Suppressor macrophage (primary cell): ENCODE measurements around the gene COL1A2.

Experiments
- DNase-seq, 4 experiments: peaks; one replicate each; pipeline ENCODE4 v3.0.0-alpha.2; 2020 to 2022

Gene COL1A2

DNA sequence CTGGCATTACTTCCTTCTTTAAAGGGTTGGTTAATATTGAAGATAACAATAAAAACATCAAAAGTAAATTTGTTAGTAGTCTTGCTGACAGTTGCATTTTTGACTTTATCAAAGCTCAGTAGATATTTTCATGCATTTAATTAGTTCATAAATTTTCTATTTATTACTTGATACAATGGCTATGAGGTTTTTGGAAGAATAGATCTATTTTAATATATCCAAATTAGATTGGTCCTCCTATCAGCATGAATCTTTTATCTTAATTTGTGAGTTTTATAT lies 16.4 kb downstream of the COL1A2 start:
- DNase-seq, result no peak

DNA sequence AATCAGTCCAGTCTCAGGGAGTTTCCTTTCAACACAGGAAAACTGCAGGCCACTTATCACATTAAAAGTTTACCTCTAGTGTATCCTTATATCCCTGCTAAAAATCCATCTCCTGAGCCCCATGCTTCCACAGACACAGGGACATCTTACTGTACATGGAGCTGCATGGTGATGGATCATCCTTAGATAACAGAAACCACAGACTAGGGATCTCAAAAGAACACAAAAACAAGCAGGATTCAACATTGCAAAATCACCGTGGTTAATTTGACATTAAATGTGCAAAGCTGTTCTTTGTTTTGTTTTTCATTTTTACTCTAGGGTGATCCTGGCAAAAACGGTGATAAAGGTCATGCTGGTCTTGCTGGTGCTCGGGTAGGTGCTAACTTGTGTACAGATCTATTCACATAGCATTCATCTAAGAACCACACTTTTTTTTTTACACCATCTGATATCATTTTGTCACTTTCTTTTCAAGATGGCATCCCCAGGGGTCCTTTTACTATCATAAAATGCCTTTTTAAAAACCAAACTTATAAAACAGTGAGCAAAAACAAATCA lies 18.1 kb downstream of the COL1A2 start:
- no peak for DNase-seq

DNA sequence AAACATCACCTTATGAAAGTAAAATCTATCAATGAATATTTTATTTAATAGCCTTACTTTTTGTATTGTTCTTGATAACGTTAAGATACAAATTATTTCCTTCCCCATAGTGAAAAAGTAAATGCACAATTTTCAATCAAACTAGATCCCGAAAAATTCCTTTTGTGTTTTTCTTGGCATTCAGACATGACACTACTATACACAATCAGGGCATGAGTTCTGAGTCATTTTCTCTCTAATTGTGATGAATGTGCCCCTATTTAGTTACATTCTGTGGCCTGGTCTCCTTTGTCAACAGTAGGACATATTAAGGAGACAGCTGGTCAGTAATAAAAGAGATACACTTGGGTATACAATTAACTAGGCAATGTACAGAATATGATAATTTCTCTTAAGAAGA lies 19.8 kb downstream of the COL1A2 start:
- DNase-seq, result no peak

DNA sequence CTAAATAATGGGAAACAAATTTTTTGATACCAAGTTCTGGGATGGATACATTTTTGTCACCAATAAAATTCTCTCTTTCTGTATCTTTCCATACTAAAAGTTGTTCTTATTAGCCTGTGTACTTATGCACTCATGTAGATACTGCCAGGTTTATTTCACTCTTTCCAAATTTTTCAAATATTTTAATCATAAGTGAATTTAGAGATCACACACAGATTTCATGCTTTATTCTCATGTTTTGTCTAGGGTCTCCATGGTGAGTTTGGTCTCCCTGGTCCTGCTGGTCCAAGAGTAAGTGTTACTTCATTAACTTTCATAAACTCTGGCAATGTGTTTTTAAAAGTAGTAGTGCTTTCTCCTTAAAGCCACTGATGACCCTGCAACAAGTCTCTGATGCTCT lies 20.3 kb downstream of the COL1A2 start:
- no peak for DNase-seq

DNA sequence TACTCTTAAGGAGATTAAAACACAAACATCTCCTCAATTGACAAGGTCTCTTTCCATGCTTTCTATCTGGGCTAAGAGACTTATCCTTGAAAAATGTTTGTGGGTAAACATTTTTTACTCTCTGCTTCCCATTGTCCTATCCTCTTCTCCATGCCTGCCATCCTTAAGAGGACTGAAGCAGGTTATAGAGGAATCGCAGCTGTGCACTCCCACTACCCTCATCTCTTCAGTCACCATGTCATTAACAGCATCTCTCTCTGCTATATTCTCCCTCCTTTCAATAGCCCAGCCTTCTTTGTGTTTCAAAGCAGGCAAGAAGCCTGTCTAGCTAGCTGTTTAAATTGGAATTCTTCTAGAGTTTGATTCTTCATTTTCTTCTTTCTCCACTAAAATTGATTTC lies 22.6 kb downstream of the COL1A2 start:
- no peak for DNase-seq

DNA sequence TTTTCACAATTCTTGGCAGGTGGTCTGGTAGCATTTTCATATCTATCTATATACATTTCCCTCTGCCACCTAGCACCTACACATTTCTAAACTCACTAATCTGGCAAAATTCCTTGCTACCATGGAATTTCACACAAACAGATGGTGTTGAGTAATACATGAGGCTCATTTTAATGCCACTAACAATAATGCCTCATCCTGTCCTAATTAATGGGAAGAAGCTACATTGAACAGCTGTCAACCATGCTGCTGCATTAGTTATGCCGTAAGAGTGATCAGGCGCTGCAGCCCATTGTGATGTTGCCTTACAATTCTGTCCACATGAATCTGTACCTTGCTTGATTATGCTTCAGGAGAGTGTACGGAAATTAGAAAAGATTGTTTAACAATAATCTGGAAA lies 23.2 kb downstream of the COL1A2 start:
- no peak for DNase-seq

DNA sequence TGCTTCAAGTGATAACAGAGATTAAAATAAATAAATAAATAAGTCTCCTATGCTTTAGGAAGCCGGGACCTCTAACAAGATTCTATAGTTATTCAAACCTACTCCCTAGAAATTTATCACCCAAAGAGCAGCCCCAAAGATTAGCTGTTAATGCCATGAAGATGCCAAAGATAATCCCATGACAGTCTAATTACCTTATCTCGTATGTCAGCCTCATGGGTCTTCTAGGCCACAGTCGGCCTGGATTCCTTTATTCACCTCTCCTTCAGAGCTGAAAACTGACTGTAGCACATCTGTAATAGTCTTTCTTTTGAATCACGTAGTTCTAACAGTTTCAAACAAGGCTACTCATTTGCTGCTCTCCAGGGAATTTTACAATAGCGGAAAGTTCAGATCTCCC lies 24.2 kb downstream of the COL1A2 start:
- no peak for DNase-seq

DNA sequence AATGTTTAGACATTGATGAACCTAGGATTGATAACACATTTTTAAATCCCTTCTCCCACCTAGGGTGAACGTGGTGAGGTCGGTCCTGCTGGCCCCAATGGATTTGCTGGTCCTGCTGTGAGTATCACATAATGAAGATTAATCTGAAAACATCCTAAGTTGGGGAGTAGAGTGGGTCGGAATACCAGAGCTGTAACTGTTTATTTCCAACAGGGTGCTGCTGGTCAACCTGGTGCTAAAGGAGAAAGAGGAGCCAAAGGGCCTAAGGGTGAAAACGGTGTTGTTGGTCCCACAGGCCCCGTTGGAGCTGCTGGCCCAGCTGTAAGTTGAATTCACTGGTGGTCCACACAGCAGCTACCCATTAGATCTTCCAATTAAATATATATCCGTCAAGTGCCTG lies 25.6 kb downstream of the COL1A2 start:
- no peak for DNase-seq

DNA sequence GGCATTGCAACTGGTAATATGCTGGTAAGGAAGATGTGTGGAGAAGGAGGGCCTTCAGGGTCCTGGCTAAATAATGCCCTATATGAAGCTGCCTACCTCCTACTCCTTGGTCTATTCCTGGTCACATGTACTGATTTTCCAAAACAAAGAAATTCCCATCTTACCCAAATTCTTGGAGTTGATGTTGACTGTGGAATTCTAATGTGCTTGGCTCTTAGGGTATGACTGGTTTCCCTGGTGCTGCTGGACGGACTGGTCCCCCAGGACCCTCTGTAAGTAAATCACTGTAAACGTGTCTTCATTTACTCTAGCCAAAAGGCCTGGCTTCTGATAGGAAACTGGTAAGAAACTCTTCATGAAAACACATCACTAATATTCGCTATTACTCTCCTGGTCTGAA lies 27.0 kb downstream of the COL1A2 start:
- no peak for DNase-seq

DNA sequence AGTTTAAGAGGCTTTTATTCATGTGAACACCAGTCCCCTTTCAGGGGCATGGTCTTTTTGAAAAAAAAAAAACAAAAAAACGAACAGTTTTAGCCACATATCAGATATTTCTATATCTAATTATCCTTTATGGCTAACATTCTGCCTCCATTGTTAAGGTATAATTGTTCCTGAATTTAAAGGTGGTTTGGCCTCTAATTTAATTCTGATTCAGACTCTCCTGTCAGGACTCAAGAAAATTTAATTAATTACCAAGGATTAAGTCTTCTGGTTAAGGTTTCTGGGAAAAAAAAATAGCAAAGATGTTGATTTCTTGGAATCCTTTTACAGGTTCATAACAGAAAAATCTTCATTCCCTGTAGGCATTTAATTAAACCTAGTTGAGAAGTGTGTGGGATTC lies 27.4 kb downstream of the COL1A2 start:
- no peak for DNase-seq

DNA sequence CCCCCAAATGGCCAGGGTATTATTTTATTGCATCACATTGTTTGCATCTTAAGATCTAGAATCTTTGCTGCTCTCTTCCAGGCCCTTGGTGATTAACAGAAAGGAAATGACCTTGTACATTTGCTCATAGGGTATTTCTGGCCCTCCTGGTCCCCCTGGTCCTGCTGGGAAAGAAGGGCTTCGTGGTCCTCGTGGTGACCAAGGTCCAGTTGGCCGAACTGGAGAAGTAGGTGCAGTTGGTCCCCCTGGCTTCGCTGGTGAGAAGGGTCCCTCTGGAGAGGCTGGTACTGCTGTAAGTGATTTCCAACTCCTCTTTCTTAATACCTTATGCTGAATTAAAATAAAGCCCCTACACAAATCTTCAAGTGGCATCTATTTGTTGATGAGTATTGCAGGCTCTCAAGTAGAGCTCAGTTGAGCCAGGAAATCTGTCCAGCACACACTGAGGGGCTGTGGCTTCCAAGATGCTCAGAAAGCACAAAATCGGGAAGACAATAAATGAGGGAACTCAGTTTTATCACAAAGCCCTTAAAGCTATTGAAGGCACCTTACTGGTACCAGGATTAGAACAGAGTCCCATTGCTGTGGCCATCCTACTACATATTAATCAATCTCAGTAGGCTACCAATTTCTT lies 28.2 kb downstream of the COL1A2 start:
- no peak for DNase-seq

DNA sequence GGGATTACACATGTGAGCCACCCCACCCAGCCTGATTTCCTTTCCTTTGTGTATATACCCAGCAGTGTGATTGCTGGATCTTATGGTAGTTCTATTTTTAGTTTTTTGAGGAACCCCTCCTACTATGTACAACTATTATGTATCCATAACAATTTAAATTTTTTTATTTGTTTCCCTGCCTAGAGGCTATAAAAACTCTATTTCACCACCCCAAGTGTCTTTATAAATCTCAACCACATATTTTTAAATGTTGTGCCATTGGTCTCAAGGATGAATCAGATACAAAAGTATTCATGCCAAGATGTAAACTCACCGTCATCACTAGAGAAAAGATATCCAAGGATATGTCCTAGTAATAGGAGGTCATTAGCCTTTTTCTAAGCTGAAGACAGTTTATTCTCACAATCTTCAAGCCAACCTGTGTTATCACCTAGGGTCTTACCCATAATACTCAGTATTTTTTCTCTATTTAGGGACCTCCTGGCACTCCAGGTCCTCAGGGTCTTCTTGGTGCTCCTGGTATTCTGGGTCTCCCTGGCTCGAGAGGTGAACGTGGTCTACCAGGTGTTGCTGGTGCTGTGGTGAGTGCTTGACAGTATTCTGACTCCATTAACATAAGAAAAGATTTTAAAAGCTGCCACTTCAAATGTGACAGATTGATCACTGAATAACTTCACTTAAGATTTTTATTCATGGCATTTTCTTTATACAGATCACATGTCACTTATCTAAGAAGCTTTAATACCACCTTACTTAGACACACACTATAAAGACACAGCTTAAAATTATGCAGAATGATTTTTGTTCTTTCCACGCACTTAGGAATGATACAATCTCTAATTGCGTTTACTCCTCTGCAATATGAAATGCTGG lies 29.4 kb downstream of the COL1A2 start:
- DNase-seq, result no peak

DNA sequence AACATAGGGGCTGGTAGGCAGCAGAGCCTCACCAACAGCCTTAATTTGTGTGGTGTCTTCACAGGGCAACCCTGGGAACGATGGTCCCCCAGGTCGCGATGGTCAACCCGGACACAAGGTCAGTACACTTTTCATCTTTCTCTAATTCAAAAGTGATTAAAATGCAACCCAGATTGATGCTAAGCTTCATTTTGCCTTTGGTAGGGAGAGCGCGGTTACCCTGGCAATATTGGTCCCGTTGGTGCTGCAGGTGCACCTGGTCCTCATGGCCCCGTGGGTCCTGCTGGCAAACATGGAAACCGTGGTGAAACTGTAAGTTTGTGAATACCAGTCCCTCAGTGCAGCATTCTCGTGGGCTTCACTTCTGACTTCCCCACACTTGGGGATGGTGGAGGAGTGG lies 30.9 kb downstream of the COL1A2 start:
- no peak for DNase-seq

DNA sequence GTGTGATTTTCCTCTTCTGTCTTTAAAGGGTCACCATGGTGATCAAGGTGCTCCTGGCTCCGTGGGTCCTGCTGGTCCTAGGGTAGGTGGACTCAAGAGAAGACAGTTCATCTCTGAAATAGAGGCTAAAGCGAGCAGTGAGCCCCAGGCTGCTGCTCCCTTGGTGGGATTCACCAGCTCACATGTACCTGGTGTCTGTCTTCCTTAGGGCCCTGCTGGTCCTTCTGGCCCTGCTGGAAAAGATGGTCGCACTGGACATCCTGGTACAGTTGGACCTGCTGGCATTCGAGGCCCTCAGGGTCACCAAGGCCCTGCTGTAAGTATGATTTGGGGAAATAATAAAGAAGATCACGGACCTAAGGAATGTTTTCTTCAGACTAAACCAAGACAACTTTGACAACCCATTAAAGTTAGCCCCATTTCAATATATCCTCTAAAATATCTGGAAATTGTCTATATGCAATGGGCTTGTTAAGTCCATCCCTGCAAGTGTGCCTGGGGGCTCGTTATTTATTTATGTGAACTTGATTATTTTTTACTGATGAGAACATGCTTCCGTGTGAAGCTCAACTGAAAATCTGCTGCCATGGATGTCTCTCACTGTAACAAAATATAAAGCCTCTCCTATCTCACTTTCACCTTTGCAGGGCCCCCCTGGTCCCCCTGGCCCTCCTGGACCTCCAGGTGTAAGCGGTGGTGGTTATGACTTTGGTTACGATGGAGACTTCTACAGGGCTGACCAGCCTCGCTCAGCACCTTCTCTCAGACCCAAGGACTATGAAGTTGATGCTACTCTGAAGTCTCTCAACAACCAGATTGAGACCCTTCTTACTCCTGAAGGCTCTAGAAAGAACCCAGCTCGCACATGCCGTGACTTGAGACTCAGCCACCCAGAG lies 32.5 kb downstream of the COL1A2 start:
- DNase-seq, result no peak

DNA sequence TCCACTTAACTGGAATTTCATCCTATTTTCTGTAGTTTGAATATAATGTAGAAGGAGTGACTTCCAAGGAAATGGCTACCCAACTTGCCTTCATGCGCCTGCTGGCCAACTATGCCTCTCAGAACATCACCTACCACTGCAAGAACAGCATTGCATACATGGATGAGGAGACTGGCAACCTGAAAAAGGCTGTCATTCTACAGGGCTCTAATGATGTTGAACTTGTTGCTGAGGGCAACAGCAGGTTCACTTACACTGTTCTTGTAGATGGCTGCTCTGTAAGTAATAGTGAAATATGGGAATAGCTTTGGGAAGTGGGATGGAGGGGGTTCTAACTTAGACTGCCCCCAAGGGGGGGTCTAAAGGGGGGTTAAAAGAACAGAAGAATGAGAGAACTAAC lies 34.5 kb downstream of the COL1A2 start:
- no peak for DNase-seq

DNA sequence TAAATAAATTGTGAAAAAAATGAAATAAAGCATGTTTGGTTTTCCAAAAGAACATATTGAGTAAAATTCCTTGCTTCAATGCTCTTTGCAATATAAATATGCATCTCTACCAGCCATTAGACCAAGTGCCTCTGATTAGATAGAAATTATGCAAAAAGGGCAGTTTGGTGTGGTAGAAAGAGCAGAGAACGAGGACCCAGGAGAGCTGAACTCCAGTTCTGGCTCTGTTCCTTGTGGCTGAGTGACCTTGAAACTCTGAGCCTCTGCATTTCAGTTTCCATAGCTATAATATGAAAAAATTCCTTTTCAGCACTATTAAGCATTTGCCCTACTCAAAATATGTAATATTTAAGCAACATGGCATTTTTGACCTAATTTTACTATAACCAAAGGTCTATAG lies 36.5 kb downstream of the COL1A2 start:
- no peak for DNase-seq

DNA sequence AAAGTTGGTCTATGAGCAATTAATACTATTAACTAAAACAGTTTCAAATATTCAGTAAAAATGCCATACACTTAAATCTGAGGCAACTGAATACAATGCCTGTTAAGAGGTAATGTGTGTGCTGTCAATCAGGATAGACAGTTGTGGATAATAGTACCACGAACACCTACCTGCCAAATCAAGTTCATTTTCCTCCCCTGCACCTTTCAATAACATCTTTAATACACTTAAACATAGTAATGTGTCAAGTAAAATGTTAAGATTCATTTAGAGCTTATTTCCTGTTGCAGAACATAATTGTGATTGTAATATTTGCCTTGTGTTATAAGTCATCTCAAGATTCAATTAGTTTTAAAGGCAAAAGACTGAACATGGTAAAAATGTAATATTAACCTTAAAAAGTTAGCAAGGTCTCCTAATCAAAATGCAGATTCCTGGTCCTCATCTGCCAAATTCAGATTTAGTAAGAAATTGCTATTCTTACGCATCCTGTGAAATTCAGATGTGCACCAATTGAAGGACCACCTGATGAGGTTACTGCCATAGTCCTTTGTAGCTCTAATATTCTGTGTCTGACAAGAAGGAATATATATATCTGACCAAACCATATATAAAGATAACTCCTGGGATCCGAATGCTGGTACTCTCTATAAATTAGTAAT lies 37.1 kb downstream of the COL1A2 start:
- no peak for DNase-seq

DNA sequence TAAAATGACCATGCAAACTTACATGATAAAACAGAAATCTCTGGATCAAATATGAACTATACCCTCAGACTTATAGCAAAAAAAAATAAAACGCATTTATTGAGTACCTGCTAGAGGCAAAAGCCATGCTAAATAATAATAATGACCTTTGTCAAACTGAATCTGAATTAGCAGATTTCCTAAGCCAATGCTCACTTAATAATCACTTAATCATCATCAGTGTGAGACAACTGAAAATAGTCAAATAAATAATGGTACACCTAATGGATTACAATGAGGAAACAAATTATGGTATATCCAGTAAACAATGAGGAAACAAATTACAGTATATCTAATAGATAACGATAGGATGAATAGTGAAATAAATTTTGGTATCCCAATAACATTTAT lies 37.6 kb downstream of the COL1A2 start:
- no peak for DNase-seq

DNA sequence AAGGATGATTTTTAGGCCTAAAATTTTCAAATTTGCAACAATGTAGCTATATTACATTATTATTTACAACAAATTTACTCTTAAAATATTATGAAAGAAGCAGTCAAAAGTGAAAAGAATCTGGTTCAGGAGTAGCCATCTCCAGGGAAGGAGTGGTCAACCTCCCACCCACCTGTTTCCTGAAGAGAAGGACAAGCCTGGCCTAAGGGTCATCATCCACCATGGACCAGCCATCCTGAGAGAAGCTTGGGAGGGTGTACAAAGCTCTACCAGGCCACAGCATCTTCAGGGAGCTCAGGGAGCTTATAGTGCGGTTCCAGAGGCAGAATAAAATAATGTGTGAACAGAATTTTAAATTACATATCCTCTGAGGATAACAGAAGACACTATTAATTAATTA lies 38.1 kb downstream of the COL1A2 start:
- no peak for DNase-seq

DNA sequence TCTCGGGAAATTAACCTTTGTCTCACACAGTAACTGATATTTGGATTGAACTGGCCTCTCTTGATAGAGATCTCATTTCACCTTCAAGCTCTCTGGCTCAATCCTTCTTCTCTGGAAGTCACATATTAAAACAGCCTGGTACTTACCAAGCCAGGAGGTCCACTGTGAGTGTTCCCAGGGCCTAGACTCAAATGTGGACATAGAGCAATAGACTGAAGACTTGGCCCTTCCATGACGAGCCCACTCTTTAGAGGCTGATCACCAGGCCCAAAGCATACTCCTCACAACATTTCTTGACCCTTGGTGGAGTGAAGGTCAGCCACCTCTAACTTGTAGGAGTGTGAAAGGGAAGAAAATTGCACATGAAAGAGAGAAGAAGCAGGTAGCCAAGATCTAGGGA lies 38.5 kb downstream of the COL1A2 start:
- no peak for DNase-seq

DNA sequence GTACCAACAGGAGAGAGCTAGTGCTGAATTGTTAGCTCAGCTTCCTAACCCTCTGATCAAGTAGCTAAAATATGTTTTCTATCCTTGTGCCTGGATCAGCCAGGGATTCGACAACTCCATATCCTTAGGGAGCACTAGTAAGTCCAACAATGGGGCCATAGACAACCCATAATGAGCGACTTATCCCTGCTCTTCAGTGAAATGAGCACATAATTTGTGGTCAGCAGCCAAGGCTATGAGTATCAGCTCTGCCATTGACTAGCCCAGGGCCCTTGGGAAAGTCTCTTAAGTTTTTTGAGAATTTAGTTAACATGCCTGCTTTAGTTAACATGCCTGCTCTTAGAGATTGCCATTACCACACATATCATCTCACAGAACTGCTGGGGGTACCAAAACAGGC lies 39.3 kb downstream of the COL1A2 start:
- DNase-seq, result no peak

DNA sequence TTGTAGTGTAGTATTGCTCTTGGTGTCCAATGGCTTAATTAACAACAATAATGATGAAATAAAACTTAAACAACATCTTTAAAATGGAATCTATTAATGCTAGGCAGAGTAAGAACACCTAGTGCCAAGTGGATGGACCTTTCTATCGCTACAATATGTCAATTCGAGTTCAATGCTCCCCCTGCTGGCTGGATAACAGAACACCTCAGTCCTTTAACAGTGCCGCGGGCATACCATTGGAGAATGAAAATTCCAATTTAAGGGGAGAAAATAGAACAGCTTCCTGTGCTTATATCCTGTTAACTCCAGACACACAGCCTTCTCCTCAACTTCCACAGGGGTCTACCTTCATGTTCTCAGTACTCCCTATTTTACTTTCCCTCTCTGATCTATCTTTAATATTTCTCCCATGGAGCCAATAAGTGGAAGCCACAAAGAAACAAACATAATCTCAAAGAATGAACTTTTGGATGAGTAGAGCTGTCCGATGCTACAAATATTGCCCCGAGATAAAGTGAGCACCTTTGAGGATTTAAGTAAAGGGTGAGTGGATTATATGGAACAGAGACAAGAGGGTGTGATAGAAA lies 41.4 kb downstream of the COL1A2 start:
- DNase-seq, result peak; percentile 67 to 86 (median 69)
